ENCODE measurements around the gene BCL2A1. TPM values are rescaled to one million over a fixed set of nuclear protein-coding genes. Genes with fewer than 3 reads are reported as not detected.
"Not testable (repeated sequence)": the region's sequence is repeated elsewhere in the genome, so short reads cannot be mapped to it uniquely, and the experiment has no call there.

BCL2A1 gene
- total RNA-seq, result 1 to 10 TPM; 3.6 to 4.5 TPM
- long read RNA-seq, donor 1, partial matches to known transcripts, result 0 of 1 reads
- long read RNA-seq, donor 1, other reads (novel, unspliced or antisense), result 1 of 1 reads
- long read RNA-seq, donor 2, result 0 reads

- DNase-seq (ENCODE audit: low spot score), result no peak
- intact Hi-C loops (cut with DNase I), result loop anchor here in 1 of 2 donors (2.0 kb wide), 1 partner anchor 46 kb away; no protein-coding TSS in a partner anchor
These were observed at the start of gene BCL2A1 for GRCh38 chr15:79970624-79971434. TSS of gene BCL2A1 (minus strand) at chr15:79971196. CDS start at chr15:79971119, 77 bp downstream.

DNA sequence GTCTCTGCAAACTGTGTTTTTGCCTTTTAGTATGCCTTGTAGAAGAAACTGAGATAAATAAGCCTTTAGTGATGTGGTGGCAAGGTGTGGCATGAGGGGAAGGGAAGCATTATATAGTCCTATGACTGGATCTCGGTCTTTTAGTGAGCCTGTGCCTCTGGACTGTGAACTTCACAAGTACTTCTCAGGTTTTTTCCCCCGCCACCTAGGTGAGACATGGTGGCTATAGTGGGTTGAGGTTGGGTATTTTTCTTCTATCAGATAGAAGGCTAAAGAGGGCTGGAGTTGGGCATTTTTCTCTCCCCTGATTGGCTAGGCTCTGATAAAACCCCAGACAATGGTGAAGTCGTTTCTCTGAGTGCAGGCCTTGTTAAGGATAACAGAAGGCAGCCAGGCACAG, 49.7 kb upstream of the BCL2A1 start:
- no peak for DNase-seq (ENCODE audit: low spot score)
- intact Hi-C loops (cut with DNase I), result no loop called here

DNA sequence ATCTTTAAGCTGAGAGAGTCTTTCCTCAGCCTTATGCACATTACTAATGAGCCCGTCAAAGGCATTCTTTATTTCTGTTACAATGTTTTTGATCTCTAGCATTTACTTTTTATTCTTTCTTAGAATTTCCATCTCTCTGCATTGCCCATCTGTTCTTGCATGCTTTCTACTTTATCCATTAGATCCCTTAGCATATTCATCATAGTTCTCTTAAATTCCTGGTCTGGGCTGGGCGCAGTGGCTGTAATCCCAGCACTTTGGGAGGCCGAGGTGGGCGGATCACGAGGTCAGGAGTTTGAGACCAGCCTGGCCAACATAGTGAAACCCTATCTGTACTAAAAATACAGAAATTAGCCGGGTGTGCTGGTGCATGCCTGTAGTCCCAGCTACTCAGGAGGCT, 49.2 kb upstream of the BCL2A1 start:
- DNase-seq (ENCODE audit: low spot score); intact Hi-C loops (cut with DNase I): not testable (repeated sequence)

DNA sequence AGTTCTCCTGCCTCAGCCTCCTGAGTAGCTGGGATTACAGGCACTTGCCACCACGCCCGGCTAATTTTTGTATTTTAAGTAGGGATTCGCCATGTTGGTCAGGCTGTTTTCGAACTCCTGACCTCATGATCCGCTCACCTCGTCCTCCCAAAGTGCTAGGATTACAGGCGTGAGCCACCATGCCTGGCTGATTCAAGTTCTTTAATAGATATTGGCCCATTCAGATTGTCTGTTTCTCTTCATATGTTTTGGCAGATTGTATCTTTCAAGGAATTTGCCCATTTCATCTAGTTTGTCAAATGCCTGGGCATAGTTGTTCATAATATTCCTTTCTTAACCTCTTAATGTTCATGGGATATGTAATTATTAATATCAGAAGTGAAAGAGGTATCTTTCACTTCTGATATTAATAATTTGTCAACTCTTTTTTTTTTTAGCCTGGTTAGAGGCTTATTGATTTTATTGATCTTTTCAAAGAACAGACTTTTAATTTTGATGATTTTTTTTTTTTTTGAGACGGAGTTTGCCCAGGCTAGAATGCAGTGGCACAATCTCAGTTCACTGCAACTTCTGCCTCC, 48.3 kb upstream of the BCL2A1 start:
- intact Hi-C loops (cut with DNase I), result no loop called here

GRCh38 chr15:80017139-80017538, 46.1 kb upstream of the BCL2A1 start:
- DNase-seq (ENCODE audit: low spot score); intact Hi-C loops (cut with DNase I): not testable (repeated sequence)

More for the DNA sequence above, 48.3 kb upstream of the BCL2A1 start:
- no peak for DNase-seq (ENCODE audit: low spot score)

- DNase-seq (ENCODE audit: low spot score); intact Hi-C loops (cut with DNase I): not testable (repeated sequence)
These were observed 45.5 kb upstream of the BCL2A1 start for GRCh38 chr15:80016506-80016905.

- DNase-seq (ENCODE audit: low spot score), result no peak
- intact Hi-C loops (cut with DNase I), result no loop called here
These were observed 44.2 kb upstream of the BCL2A1 start for GRCh38 chr15:80015156-80015555.

DNA sequence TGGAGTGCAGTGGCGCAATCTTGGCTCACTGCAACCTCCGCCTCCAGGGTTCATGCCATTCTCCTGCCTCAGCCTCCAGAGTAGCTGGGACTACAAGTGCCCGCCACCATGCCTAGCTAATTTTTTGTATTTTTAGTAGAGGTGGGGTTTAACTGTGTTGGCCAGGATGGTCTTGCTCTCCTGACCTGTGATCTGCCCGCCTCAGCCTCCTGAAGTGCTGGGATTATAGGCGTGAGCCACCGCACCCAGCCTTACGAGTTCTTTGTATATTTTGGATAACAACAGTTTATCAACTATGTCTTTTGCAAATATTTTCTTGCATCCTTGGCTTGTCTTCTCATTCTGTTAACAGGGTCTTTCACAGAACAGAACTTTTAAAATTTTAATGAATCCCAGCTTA, 43.2 kb upstream of the BCL2A1 start:
- intact Hi-C loops (cut with DNase I); DNase-seq (ENCODE audit: low spot score): not testable (repeated sequence)

DNA sequence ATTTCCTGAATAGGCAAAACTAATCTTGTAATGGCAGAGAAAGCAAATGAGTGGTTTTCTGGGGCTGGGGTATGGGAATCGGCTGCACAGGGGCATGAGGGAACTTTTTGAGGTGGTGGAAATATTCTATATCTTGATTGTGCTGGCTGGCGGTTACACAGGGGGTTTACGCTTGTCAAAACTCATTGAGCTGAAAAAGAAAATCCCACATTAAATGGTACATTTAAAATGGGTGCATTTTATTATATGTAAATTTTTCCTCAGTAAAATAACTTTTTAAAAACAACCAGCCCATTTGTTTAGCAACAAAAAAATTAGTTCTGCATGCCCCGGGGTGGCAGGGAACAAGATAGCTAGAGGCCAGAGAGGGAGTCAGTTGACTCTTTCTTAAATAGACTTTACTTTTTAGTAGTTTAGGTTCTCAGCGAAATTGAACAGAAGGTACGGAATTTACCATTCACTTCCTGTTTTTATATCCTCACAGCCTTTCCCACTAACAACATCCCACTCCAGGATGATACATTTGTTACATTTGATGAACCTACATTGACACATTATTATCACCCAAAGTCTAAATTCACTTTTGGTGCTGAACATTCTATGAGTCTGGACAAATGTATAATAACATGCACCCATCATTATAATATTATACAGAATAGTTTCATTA, 41.2 kb upstream of the BCL2A1 start:
- DNase-seq (ENCODE audit: low spot score), result no peak
- intact Hi-C loops (cut with DNase I), result no loop called here

- no peak for DNase-seq (ENCODE audit: low spot score)
- intact Hi-C loops (cut with DNase I), result no loop called here
These were observed 40.6 kb upstream of the BCL2A1 start for GRCh38 chr15:80011596-80011995.

GRCh38 chr15:80011041-80011523, 40.1 kb upstream of the BCL2A1 start:
- intact Hi-C loops (cut with DNase I); DNase-seq (ENCODE audit: low spot score): not testable (repeated sequence)

- no peak for DNase-seq (ENCODE audit: low spot score)
- intact Hi-C loops (cut with DNase I), result no loop called here
These were observed 39.2 kb upstream of the BCL2A1 start for GRCh38 chr15:80010131-80010673.

- DNase-seq (ENCODE audit: low spot score), result no peak
- intact Hi-C loops (cut with DNase I), result no loop called here
These were observed 36.5 kb upstream of the BCL2A1 start for GRCh38 chr15:80007532-80007931.

- DNase-seq (ENCODE audit: low spot score), result no peak
- intact Hi-C loops (cut with DNase I), result no loop called here
These were observed 36.0 kb upstream of the BCL2A1 start for GRCh38 chr15:80006946-80007345.

GRCh38 chr15:80003934-80004472, 33.0 kb upstream of the BCL2A1 start:
- DNase-seq (ENCODE audit: low spot score), result no peak
- intact Hi-C loops (cut with DNase I), result no loop called here

DNA sequence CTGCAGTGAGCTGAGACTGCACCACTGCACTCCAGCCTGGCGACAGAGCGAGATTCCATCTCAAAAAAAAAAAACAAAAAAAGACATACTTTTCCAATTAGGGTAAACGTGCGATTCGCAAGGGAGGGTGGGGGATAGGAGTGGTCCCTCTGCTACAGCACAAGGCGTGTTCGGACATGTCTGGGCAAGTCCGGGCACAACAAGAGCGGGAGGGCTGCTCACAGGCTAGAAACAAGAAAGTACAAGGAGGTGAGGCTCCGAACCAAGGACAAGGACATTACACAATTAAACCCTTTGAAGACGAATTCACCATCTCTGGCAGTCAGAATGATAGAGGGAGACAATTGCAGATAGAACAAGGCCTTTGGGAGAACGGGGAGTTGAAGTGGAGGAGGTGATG, 32.2 kb upstream of the BCL2A1 start:
- DNase-seq (ENCODE audit: low spot score), result no peak
- intact Hi-C loops (cut with DNase I), result no loop called here

- intact Hi-C loops (cut with DNase I), result no loop called here
- no peak for DNase-seq (ENCODE audit: low spot score)
These were observed 31.3 kb upstream of the BCL2A1 start for GRCh38 chr15:80002267-80002666.

DNA sequence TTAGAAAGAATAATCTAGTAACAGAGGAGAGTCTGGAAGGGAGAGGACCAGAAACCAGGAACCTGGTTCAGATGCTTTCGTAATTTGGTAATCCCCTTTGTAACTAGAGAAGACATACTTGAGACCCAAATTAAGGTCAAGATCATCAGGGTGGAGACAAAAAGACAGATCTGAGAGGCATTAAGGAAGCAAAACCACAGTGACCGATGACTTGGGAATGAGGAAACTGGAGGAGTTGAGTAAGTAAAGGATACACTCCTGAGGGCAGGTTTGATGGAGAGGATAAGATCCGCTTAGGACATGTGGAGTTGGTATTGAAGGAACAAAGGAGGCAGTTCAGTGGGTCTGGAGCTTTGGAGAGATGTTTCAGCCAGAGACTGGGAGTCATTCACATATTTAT, 23.6 kb upstream of the BCL2A1 start:
- intact Hi-C loops (cut with DNase I), result loop anchor here in 1 of 2 donors (5.0 kb wide), 1 partner anchor 642 kb away; no protein-coding TSS in a partner anchor
- DNase-seq (ENCODE audit: low spot score), result no peak

DNA sequence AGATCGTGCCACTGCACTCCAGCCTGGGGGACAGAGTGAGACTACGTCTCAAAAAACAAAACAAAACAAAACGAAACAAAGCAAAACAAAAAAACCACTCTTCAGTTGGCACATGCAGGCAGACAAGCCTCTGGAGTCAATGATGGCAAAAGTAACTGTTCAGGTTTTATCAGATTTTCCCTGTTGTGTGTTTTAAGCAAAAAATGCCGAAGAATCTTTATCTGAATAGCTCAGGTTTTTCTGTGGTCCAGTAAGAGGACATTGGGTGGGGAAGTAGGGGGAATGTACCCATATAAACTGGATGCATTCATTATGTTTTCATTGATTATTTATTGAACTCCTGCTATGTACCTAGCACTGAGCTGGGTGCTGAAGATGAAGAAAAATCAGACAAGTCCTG, 20.8 kb upstream of the BCL2A1 start:
- intact Hi-C loops (cut with DNase I), result loop anchor here in 1 of 2 donors (5.0 kb wide), 1 partner anchor 640 kb away; no protein-coding TSS in a partner anchor
- DNase-seq (ENCODE audit: low spot score), result no peak

Data from posterior vena cava (tissue), 2 donors.